Stimulated activated CD8-positive, alpha-beta memory T cell treated with anti-CD3 and anti-CD28 coated beads, Interleukin-15, amount 100 ng/mL, for 48 hours (primary cell): ENCODE measurements around the gene VAMP8.
"Not testable (repeated sequence)": the region's sequence is repeated elsewhere in the genome, so short reads cannot be mapped to it uniquely, and the experiment has no call there.

Experiments
- DNase-seq, 2 donors: peaks; one replicate each; pipeline ENCODE4 v3.0.0-alpha.2; 2020; ENCODE audit warnings: low read depth in 2 of 2

The VAMP8 gene

DNA sequence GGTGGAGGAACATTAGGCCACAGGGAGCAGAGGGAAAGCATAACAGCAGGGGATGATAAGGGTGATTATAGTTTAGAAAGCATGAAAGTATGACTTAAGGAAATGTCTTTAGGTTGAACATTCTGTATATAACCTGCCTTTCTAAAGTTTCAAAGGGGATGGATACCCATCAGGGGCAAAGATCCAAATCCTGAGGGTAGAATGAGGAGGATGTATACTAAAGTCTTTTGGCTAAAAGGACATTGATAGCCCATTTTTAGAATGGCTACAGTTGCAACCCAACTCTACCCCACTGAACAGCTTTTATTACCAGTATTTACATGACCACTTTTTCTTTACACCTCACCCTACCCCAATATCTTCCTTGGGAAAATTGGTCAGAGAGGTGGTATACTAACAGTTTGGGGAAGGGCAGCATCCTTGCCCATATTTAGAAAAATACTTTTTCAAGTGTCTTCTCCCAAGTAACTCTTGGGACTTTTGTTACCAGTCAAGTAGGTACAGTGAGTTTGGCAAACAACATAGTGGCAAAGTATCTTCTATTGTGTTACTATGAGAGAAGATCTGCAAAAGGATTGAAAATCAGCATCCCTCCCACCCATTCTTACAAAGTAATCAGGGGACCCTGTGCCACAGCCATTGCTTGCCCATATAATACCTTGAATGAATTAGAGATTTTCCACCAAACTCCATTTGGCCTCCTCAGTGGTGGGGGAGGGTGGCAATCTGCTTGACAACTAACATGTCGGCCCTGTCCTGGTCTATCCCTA, 30.1 kb upstream of the VAMP8 start:
- DNase-seq: no peak

DNA sequence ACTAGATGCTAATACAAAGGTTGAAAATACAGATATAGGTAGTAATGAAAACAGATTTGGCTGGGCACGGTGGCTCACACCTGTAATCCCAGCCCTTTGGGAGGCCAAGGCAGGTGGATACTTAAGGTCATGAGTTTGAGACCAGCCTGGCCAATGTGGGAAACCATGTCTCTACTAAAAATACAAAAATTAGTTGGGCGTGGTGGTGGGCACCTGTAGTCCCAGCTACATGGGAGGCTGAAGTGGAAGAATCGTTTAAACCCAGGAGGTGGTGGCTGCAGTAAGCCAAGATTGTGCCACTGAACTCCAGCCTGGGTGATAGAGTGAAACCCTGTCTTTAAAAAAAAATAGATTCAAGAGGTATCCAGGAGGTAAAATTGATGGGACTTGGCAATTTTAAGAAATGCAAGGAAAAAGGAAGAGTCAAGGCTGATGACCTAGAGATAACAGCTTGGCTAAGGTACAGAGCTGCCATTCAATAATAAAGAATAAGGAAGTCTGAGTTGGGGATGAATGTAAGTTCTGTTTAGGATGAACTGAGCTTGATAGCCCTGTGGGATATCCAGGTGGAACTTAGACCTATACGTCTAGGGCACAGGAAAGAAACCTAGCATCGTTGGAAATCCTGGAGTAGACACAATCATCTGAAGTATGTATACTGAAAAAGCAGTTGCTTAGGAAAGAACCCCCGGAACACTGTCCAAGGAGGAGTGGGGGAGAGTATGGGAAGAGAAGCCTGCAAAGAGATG, 29.4 kb upstream of the VAMP8 start:
- no peak for DNase-seq

DNA sequence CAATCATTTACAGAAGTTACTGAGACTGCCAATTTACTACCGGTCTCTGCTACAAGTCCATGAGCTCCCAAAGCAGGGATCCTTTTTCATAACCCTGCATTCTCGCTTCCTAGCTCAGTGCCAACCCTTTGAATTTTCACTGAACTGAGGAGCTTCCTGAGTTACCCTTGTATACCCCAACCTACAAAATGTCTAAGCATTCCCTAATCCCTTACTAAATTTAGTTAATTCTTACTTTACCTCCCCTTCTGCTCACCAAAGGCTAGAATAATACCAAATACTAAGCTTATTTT, 28.8 kb upstream of the VAMP8 start:
- no peak for DNase-seq

DNA sequence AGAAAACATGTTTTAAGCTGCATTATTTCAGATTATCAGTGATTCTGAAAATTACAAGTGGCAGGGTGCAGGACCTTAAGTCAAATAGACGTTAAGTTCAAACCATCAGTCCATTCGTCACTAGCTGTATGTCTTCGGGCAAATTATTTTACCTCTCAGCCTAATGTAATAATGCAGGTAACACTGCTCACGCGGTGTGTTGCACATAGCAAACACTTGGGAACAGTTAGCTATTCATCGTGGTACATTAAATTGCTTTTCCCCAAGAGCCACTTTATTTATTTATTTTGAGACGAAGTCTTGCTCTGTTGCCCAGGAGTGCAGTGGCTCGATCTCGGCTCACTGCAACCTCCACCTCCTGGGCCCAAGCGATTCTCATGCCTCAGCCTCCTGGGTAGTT, 28.3 kb upstream of the VAMP8 start:
- no peak for DNase-seq

DNA sequence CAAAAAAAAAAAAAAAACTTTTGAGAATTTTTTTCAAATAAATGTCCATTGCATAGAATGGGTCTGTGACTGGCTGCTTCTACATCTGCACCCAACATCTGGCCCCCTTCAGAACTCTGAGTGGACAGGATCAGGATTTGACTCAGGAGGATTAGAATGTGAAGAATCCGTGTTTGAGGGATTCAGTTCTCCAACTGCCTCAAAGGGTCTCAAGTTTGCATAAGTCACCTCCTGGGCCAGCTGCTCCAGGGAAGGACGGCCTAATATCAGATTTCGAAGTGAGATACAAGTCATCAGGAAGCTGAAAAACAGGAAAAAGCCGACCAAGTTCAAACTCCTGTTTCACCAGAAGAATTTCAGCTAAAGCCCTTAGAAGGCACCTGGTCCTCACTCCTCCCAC, 27.6 kb upstream of the VAMP8 start:
- DNase-seq: no peak

DNA sequence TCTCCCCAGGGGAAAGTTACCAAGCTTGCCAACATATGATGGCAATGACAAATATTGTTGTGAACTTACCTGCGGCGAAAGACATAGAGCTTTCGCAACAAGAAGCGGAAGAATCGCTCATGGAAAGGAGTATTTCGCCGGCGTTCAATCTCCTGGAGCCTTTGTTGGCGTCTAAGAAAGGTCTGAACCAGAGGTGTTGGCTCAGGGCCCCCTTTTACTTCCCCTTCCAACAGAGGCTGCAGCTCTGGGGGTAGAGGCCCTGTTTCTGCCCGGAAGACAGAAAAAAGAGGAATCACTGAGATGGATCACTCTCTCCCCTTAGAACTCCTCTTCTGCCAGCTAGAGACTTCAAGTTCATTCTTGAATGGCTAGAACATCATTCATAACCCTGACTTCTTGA, 26.9 kb upstream of the VAMP8 start:
- no peak for DNase-seq

DNA sequence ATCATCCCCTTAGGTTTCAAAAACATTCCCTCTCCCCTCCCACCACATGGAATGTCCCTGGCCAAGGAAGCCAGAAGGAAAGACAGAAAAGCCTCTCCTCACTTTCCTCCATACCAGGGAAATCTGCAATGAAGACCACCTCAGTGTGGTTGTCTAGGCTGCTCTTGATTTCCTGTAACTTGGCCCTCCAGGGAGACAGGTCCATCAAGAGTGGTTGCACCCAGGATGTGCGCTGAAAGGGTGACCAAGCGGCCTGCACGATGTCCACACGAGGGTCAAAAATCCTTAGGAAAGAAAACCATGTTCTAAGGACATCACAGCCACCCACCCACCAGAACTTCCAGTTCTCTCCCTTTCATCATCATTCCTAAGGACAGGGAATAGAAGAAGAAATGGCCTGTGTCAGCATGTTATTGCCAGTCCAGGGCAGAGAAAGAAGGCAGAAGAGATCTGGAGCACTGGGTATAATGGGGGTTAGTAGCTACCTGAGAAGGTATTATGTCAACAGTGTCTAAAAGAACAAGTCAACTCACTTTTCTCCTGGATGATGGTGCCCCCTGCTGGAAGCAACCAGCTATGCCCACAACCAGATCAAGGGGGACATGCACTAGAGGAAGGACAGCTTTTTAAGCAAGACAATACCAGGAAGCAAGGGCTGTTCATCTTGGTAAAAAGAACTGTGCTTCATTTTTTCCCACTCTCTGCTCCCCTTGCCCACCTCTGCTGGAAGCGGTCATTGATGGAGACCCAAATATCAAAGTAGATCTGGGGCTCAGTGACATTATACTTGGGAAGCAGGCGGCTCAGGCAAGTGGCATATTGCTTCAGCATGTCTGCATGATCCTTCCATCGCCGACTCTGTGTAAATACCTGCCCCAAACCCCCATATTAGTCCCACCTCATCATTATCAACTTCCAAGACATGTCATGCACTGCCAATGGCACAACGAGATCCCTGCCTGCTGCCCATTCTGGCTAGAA, 25.4 kb upstream of the VAMP8 start:
- DNase-seq: peak; percentile 63 to 67

DNA sequence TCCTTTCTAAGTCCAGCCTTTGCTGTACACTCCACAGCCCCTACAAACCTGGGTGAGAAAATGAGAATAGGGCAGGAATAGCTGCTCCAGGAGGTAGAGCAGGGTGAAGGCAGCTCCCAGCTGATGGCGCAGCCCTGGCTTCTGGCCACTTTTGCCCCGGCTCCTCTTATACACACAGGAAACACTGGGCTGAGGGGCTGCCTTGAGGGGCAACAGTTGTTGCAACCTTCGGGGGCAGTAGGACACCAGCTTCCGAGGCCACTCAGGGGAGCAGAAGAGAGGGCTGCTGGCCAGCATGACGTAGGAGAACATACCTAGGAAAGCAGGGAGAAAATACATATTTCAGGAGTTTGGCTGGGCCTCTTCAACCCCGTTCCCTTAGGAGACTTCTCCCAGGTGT, 24.2 kb upstream of the VAMP8 start:
- no peak for DNase-seq

DNA sequence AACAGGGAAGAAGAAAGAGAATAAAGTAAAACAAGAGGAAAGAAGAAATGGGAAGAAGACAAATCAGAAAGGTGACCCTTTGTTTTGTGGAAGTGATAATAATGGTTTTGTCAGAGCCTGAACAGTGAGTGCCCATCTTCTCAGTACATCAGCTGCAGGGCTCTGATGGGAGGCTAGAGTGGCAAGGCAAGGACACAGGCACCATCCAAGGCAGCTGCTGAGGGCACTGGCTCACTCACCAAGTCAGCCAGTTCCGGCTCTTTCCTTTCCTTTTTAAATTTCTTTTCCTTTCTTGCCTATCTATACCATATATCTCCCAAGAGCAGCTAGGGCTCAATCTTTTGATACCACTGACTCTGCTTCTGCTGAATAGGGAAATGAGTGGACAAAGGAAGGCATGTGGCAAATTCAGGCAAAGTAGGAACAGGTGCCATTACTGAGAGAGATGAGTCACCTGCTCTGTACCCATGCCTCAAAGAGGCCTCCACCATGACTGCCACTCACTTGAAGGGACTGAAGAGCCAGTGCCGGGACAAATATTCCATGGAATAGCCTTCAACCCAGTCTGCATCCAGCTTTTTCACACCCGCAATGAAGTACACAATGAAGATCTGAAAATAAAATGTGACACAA, 22.3 kb upstream of the VAMP8 start:
- DNase-seq: no peak

DNA sequence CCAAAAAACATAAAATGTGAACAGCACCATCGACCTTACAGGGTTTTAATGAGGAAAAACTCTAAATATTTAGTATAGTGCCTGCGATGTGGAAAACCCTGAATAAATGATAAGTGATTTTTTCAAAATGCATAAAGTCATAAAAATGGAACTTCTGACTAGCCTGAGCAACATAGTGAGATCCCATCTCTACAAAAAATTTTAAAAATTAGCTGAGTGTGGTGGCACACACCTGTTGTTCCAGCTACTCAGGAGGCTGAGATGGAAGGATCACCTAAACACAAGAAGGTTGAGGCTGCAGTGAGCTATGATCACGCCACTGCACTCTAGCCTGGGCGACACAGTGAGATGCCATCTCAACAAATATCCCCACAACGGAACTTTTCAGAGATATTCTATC, 20.3 kb upstream of the VAMP8 start:
- DNase-seq: no peak

DNA sequence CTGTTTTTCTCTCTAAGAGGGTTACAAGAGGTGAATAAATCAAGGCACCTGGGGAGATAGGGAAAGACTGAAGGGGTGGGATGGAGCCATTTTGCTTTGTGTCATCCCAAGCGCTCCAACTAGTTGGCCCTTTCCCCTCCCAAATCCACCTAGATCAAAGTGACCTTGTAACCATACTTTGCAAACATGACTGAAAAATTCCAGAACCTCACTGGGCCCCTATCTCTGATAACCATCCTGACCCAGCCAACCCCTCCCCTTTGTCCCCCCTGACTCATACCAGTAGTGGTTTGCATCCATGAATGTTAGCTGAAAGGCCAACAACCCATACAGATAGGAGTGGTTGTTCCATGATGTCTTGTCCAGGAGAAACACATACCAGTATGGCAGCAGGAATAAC, 19.2 kb upstream of the VAMP8 start:
- DNase-seq: no peak

DNA sequence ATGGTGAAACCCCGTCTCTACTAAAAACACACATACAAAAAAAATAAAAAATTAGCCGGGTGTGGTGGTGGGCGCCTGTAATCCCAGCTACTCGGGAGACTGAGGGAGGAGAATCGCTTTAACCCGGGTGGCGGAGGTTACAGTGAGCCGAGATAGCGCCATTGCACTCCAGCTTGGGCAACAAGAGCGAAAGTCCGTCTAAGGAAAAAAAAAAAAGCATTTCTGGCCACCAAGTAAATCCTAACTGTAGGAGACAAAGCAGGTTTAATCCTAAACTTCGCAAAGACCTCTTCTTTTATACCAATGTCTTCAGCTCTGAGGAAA, 17.0 kb upstream of the VAMP8 start:
- DNase-seq: not testable (repeated sequence)

DNA sequence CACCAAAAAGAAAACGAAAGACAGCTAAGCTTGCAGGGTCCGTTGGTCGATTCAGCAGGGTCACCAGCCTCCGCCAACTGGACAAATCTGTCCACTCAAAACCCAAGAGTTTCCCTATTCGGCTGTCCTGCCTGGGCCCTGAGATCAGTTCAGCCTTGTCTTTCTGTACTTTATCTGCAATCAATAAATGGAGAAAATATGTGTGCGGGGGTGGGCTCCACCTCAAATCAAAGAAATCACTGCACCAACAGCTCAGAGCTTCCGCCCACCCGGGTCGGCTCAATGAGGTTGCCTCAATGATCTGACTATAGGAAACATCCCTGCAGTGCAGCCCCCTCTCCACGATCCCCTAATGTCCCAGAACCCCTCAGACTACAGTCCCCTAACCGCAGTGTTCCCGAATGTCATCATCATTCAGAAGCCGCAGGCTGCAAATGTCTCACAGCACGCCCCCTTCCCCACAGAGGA, 16.5 kb upstream of the VAMP8 start:
- no peak for DNase-seq

DNA sequence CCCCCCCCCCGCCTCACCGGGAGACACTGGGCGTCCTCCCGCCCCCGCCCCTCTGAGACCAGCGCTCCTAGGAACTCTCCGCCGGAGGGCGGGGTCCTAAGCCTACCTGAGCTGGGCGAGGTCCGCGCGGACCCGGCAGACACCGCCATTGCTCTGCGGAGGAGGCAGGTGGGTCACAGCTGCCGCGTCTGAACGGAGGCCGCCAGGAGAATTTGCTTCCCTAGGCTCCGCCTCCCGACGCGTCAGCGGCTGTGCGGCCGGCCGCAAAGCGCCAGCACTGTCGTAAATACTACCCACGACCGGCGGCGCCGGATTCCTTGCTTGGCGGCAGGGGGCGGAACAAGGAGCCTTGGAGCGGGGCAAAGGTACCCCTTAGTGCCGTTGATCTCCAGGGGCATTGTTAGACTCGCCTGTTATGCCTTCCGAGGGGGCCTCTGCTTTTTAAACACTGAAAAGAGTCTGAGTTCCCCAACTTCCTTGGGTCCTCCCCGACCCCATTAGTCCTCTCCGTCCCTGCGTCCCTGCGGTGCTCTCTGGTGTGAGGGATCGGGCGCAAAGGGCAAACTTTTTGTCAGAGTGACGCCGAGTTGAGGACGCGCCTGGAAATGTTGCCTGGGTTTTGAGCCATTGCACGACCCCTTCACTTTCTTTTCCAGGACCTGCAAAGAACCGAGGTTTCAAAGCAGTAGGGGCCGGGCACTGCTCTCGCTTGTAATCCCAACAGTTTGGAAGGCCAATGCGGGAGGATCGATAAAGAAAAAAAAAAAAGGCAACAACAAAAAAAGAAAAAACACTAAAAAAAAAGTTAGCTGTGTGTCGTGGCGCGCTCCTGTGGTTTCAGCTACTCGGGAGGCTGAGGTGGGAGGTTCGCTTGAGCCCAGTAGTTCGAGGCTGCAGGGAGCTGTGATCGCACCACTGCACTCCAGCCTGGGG, 15.8 kb upstream of the VAMP8 start, which contains the start of gene GGCX:
Gene GGCX, minus strand, starts transcription at position 214 of the 933 bp plus-strand sequence. Its CDS starts 65 bp downstream, at position 149.
- DNase-seq: peak; percentile 92 to 94

DNA sequence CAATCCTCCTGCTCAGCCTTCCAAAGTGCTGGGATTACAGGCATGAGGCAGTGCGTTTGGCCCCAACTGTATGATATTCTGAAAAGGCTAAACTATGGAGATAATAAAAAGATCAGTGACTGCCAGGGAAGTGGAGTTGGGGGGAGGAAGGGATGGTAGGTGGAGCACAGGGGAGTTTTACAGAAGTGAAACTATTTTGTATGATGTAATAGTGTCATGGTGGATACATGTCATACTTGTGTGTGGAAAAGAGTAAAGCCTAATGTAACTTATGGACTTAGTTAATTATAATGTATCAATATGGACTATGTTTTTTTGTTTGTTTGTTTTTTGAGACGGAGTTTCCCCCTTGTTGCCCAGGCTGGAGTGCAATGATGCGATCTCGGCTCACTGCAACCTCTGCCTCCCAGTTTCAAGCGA, 13.2 kb upstream of the VAMP8 start:
- no peak for DNase-seq

DNA sequence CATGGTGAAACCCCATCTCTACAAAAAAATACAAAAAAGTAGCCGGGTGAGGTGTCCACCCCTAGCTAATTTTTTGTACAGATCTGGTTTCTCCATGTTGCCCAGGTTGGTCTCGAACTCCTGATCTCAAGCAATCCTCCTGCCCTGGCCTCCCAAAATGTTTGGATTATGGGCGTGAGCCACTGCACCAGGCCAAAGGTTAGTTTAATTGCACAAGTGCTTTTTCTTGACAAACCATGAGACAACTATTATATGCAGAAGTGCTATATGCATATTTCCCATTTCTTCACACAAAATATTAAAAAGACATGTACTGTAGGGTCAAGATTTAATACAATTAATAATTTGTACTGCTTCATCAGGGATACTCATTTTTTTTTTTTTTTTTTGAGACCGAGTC, 11.1 kb upstream of the VAMP8 start:
- no peak for DNase-seq

DNA sequence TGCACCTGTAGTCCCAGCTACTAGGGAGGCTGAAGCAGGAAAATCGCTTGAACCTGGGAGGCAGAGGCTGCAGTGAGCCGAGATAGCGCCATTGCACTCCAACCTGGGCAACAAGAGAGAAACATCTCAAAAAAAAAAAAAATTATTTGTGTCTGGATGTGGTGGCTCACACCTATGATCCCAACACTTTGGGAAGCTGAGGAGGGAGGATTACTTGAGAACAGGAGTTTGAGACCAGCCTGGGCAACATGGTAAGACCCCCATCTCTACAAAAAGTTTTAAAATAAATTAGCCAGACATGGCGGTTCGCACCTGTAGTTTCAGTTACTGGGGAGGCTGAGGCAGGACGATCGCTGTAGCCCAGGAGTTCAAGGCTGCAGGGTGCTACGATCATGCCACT, 1.6 kb upstream of the VAMP8 start:
- no peak for DNase-seq

DNA sequence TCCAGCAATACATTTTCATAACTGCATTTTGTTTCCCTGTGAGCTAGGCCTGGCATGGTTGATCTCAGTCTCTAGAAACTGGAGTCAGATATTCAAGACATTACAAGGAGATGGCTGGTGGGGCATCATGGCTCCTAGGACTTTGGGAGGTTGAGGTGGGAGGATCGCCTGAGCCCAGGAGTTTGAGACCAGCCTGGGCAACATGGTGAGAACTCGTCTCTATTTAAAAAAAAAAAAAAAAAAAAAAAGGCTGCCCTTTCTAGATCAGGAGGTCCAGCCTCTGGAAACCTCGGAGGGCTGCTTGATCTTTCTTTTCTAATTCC, 362 bp upstream of the VAMP8 start:
- DNase-seq: no peak

DNA sequence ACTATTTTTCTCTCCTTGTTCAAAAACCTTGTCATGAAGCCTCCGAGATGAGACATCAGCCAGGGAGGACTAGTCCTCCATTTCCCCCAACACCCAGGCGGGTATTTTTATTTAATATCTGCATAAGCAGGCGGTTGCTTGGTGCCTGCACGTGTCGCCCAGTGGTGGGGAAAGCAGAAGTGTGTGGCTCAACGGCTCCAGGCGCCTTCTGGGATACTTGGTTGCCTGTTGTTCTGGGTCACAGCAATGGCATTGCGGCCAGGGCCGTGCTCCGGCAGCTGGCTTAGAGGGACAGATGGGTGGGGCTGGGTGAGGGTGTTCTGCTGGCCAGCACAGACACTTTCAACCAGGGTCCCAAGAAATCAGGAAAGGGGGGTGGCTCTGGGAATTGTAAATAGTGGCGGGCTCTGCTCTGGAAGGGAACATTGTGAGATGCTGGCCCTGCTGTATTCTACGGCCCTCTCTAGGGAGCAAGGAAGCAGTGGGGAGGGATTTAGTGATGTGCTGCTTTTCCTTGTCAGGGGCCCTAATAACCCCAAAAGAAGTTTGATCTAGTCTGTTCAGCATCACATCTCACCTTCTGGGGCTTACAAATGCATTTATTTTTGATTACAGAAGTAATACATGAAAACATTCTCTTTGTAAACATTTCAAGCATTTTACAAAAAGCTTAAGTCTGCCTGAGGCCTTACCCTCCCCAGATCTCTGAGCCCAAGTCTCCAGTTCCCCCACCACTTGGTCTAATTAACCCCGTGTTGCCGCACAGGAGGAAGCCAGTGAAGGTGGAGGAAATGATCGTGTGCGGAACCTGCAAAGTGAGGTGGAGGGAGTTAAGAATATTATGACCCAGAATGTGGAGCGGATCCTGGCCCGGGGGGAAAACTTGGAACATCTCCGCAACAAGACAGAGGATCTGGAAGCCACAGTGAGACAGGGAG, 1.1 kb downstream of the VAMP8 start:
- no peak for DNase-seq
